Choroid plexus epithelial cell (primary cell): ENCODE results near the gene WWOX.

Experiments
- DNase-seq: peaks from one replicate; pipeline ENCODE4 v3.0.0-alpha.2; 2010; ENCODE audit warnings: low read depth
- H3K4me3 ChIP-seq: 2 replicates; pipeline ENCODE4 v1.5.1; 2011; ENCODE audit warnings: low read depth, mild to moderate bottlenecking, control low read depth, low read length, moderate library complexity
- TF ChIP-seq, protein P1 (sequence below): conservative IDR thresholded peaks from 2 replicates; pipeline ENCODE4 v1.5.1; 2011; ENCODE audit warnings: low read depth, mild to moderate bottlenecking, control low read depth, inconsistent platforms, low read length, moderate library complexity

WWOX gene

DNA sequence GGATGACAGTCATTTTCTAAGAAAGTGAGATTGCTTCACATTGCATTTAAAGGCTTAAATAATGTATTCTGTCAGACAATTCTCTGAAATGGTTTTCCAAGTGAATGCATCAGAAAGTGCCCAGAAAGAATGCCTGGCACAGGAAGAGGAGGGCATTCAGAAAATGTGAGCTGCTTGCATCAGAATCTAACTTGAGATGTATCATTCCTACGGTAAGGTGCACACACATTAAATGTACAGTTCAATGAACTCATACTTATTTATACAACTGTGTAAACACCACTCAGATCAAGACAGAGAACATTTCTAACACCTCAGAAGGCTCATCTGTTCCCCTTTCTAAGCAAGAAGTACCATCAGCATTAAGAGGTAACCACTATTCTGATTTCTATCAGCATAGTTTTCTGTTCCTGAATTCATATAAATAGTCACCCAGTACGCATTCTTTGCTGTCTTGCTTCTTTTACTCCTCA lies 863.0 kb downstream of the WWOX start:
- H3K4me3 ChIP-seq, result no peak overlapping the region
- TF ChIP-seq, protein P1, sequence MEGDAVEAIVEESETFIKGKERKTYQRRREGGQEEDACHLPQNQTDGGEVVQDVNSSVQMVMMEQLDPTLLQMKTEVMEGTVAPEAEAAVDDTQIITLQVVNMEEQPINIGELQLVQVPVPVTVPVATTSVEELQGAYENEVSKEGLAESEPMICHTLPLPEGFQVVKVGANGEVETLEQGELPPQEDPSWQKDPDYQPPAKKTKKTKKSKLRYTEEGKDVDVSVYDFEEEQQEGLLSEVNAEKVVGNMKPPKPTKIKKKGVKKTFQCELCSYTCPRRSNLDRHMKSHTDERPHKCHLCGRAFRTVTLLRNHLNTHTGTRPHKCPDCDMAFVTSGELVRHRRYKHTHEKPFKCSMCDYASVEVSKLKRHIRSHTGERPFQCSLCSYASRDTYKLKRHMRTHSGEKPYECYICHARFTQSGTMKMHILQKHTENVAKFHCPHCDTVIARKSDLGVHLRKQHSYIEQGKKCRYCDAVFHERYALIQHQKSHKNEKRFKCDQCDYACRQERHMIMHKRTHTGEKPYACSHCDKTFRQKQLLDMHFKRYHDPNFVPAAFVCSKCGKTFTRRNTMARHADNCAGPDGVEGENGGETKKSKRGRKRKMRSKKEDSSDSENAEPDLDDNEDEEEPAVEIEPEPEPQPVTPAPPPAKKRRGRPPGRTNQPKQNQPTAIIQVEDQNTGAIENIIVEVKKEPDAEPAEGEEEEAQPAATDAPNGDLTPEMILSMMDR, result no peak
- no peak for DNase-seq

DNA sequence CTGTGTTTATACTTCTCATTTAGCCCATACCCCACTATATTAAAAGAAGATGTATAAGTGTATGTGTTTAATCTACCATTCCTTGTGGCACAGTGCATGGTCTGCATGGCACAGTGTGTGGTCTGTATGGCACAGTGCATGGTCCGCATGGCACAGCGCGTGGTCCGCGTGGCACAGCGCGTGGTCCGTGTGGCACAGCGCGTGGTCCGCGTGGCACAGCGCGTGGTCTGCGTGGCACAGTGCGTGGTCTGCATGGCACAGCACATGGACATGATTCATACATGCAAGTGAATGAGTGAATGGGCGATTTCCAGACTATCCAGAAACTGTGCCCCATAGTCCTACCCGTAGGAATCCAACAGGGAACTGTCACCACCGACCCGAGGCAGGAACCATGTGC lies 868.5 kb downstream of the WWOX start:
- H3K4me3 ChIP-seq, result no peak overlapping the region
- no peak for DNase-seq
- TF ChIP-seq, protein P1, result no peak

DNA sequence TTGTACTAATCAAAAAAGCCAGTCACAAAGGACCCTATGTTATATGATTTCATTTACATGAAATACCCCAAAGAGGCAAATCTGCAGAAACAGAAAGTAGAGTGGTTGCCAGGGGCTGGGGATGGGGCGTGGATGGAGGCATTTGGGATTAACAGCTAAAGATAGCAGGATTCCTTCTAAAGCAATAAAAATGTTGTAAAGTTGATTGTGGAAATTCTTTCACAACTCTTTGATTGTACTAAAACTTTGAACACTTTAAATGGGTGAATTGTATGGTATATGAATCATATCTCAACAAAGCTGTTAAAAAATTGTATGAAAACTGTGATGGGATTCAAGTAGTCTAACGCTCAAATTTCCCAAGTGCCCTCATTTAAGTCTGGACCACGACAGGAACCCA lies 870.3 kb downstream of the WWOX start:
- DNase-seq, result no peak
- TF ChIP-seq, protein P1, result no peak

DNA sequence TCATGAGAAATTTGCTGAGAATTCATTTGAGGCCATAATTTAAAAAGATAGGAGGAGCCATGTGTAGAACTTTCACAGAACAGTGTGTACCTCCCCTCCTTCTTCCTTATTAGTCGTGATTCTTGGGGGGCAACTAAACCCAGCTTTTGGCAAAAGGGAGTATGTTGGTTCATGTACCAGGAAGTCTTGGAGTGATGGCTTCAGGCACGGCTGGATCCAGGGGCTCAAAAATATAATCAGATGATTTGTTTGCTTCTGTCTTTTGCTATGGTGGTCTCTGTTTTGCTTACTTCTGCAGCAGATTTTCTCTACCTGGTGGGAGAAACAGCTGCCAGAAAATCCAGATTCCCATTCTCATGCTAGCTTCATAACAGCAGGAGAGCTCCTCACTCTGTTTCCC lies 871.2 kb downstream of the WWOX start:
- DNase-seq, result no peak
- TF ChIP-seq, protein P1, result no peak

More for the DNA sequence above, 870.3 kb downstream of the WWOX start:
- H3K4me3 ChIP-seq, result no peak overlapping the region

DNA sequence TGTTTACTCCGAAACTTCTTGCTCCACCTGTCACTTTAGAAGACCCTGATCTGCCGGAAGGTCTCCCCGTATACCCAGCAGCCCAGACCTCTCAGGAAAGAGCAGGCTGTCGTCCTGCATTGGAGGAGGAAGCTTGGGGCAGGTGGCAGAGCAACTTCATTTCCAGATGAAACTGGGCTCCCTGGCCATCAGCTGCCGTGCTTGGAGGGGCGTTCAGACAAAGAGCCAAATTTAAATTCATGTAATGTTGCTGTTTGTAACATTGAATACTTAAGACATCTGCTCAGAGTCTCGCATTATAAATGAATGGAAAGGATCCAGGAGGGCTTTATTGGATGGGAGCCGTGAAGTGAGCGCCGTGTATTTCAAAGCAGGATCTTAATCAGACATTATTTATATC lies 872.6 kb downstream of the WWOX start:
- DNase-seq, result no peak
- no peak overlapping the region for H3K4me3 ChIP-seq
- TF ChIP-seq, protein P1, result no peak

More for the DNA sequence above, 871.2 kb downstream of the WWOX start:
- H3K4me3 ChIP-seq, result no peak overlapping the region

DNA sequence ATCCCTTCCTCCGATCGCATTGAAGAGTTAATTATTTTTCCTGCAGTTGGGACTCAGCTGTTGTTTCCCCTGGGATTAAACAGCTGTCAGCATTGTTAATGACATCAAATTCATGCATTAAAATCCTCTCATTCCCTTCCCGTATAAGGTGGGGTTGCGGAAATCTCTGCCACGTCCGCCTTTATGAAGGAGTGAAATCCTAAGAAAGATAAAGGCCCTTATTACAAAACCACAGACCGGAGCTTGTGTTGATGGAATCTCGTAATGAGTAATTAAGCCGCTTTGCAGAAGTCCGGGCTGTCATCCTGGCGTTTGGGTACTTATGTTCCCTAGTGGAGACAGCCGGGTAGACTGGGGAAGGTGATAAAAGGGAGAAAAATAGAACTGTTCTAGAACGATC lies 873.5 kb downstream of the WWOX start:
- TF ChIP-seq, protein P1, result no peak
- no peak overlapping the region for H3K4me3 ChIP-seq
- no peak for DNase-seq

DNA sequence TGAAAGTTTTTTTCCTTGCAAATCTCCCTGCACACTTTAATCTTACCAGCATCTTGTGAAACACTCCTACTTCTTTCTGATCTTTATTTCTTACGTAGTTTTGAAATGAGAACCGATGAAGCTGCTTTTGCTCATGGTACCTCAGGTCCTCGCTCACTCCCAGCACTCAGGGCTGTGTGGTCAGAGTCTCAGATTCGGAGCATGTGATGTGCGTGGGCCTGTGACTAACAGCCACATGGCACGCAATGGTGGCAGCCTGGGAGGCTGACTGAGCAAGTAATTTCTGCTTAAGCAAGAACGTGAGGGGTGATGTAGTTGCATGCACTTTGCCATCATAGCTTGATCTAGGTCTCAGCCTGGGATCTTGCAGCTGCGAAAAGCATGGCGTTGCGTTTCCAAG lies 876.8 kb downstream of the WWOX start:
- no peak overlapping the region for H3K4me3 ChIP-seq
- no peak for DNase-seq
- TF ChIP-seq, protein P1, result no peak
